K562 (cell line): ENCODE data around the gene TMEM185A. TPM values are rescaled to one million over a fixed set of nuclear protein-coding genes. Genes with fewer than 3 reads are reported as not detected.

Experiments used
- ATAC-seq: fragments of 200-7000 bp; cut with Tn5 transposase; 3 replicates; pipeline ENCODE4 v1.9.1; 2020; ENCODE audit warnings: moderate library complexity
- BruUV-seq: library from RNA; stranded (reverse); fragments of 400-500 nt; replicated peaks from 2 replicates; lab custom pipeline; 2021; lab: Mats Ljungman, UMichigan
- CTCF ChIA-PET: fragments of 300-600 bp; formaldehyde crosslinking; extraction: SDS; loops from one replicate; lab custom pipeline; 2021; ENCODE audit warnings: low intra/inter-chr PET ratio; lab: Yijun Ruan, JAX
- POLR2A ChIA-PET: fragments of 300-600, 350-650 bp; sonication (Branson Sonifier 250); formaldehyde crosslinking; extraction: SDS; loops from one replicate; lab custom pipeline; 2021; ENCODE audit warnings: antibody characterized with exemption, inconsistent platforms; lab: Yijun Ruan, JAX
- DNase-seq, 4 experiments: peaks; one replicate each; pipeline versions ENCODE4 v3.0.0 to v3.0.0-alpha.2; 2011 to 2018; ENCODE audit warnings: low spot score in 3 of 4, mixed read lengths in 3 of 4; ENCODE audit errors: extremely low read depth in 1 of 4
- FAIRE-seq: peaks from 2 replicates; lab custom pipeline; 2011; peaks lifted over from hg19 to GRCh38; lab: Jason Lieb, UNC
- H2AFZ ChIP-seq: 2 replicates; pipeline ENCODE4 v1.6.0; 2011; ENCODE audit warnings: low read depth, low read length, control low read depth, inconsistent platforms
- H3K27ac ChIP-seq: fragments of 200-600 bp; 3 replicates; pipeline ENCODE4 v1.8.0; 2011; ENCODE audit warnings: low read depth, mild to moderate bottlenecking, control low read depth, inconsistent platforms, low read length, moderate library complexity, mixed read lengths; ENCODE audit errors: extremely low read depth
- H3K27me3 ChIP-seq, 2 experiments: fragments of 300-600 bp in 1 of 2; 2 replicates in 1 of 2; 3 replicates in 1 of 2; pipeline versions ENCODE4 v1.6.0 to v1.8.0; 2011; ENCODE audit warnings: inconsistent platforms in 2 of 2, low read length in 2 of 2, mild to moderate bottlenecking in 1 of 2, mixed read lengths in 1 of 2, moderate library complexity in 1 of 2; ENCODE audit not compliant: control insufficient read depth in 2 of 2, insufficient read depth in 2 of 2
- H3K36me3 ChIP-seq: fragments of 300-600 bp; 3 replicates; pipeline ENCODE4 v1.8.0; 2011; ENCODE audit warnings: mild to moderate bottlenecking, low read length, inconsistent platforms; ENCODE audit not compliant: control insufficient read depth, insufficient read depth
- H3K4me1 ChIP-seq, 2 experiments: fragments of 200-600 bp in 1 of 2; replicated peaks in 1 of 2; 2 replicates in 1 of 2; 3 replicates in 1 of 2; pipeline versions ENCODE4 v1.5.1 to v1.8.0; 2011; ENCODE audit warnings: inconsistent platforms in 2 of 2, low read length in 2 of 2, mild to moderate bottlenecking in 1 of 2, mixed read lengths in 1 of 2, moderate library complexity in 1 of 2; ENCODE audit not compliant: control insufficient read depth in 2 of 2, insufficient read depth in 2 of 2
- H3K4me2 ChIP-seq: 2 replicates; pipeline ENCODE4 v1.6.1; 2011; ENCODE audit warnings: low read length, control low read depth, inconsistent platforms, mixed read lengths; ENCODE audit not compliant: insufficient read depth
- H3K4me3 ChIP-seq: fragments of 200-600 bp; sonication (generic), shearing (Covaris generic); 2 replicates; pipeline ENCODE4 v1.5.1; 2016; ENCODE audit warnings: control low read depth, inconsistent platforms
- H3K79me2 ChIP-seq: fragments of 200-600 bp; 3 replicates; pipeline ENCODE4 v1.8.0; 2011; ENCODE audit warnings: low read length, inconsistent platforms; ENCODE audit not compliant: control insufficient read depth, insufficient read depth
- H3K9ac ChIP-seq, 2 experiments: 2 replicates each; pipeline versions ENCODE4 v1.6.0 to v1.6.1; 2011; ENCODE audit warnings: low read depth in 2 of 2, low read length in 2 of 2, control low read depth in 1 of 2, inconsistent platforms in 1 of 2, mild to moderate bottlenecking in 1 of 2, mixed read lengths in 1 of 2; ENCODE audit not compliant: insufficient read depth in 1 of 2
- H3K9me1 ChIP-seq: one replicate; pipeline ENCODE4 v1.6.0; 2011; ENCODE audit warnings: inconsistent platforms, mild to moderate bottlenecking, low read length, moderate library complexity; ENCODE audit not compliant: control insufficient read depth, insufficient read depth
- H3K9me3 ChIP-seq: replicated peaks from 2 replicates; pipeline ENCODE4 v1.5.1; 2011; ENCODE audit warnings: low read depth, low read length, inconsistent platforms; ENCODE audit not compliant: control insufficient read depth, insufficient read depth
- H4K20me1 ChIP-seq: replicated peaks from 2 replicates; pipeline ENCODE4 v1.6.1; 2011; ENCODE audit warnings: low read length, inconsistent platforms, mixed read lengths; ENCODE audit not compliant: control insufficient read depth, insufficient read depth
- EHMT2 ChIP-seq: fragments of 450-650 bp; IDR thresholded peaks from 2 replicates; pipeline ENCODE4 v1.6.1; 2018; ENCODE audit warnings: antibody characterized with exemption
- FOXK1 ChIP-seq: sonication (generic); formaldehyde crosslinking; IDR thresholded peaks from 2 replicates; pipeline ENCODE4 v1.8.0; 2022; ENCODE audit warnings: missing genetic modification reagents, mild to moderate bottlenecking, borderline replicate concordance
- HMGN3 ChIP-seq: IDR thresholded peaks from 2 replicates; pipeline ENCODE4 v1.6.1; 2011; ENCODE audit warnings: borderline replicate concordance, low read depth, mild to moderate bottlenecking, mixed read lengths, low read length; ENCODE audit not compliant: insufficient read length; ENCODE audit errors: extremely low read depth
- IFI16 ChIP-seq: fragments of 250-450 bp; sonication (Bioruptor Pico); IDR thresholded peaks from 2 replicates; pipeline ENCODE4 v2.1.2; 2022; ENCODE audit warnings: mild to moderate bottlenecking, inconsistent platforms
- RBM34 ChIP-seq: fragments of 200-400 bp; formaldehyde crosslinking; IDR thresholded peaks from 2 replicates; pipeline ENCODE4 v1.6.1; 2018; ENCODE audit warnings: low read length, borderline replicate concordance; ENCODE audit not compliant: insufficient read depth
- SAFB ChIP-seq: fragments of 200-400 bp; formaldehyde crosslinking; IDR thresholded peaks from 2 replicates; pipeline ENCODE4 v1.6.1; 2017; ENCODE audit warnings: low read depth, low read length, borderline replicate concordance
- SMAD4 ChIP-seq: fragments of 250-450 bp; sonication (Bioruptor Pico); conservative IDR thresholded peaks from 2 replicates; pipeline ENCODE4 v1.8.0; 2021; ENCODE audit warnings: inconsistent platforms, mild to moderate bottlenecking, moderate library complexity
- TBP ChIP-seq: optimal IDR thresholded peaks from 2 replicates; pipeline ENCODE3; 2011; ENCODE audit warnings: low read depth, low read length, improper control_type of control experiment
- WGBS: fragments of 100-300 bp; shearing (Covaris generic); methylation state at CpG from one replicate; pipeline ENCODE4 v1.1.6; 2016; ENCODE audit warnings: low coverage, mixed read lengths; ENCODE audit not compliant: insufficient coverage; ENCODE audit errors: missing lambda C conversion rate; 5-methylcytosine and 5-hydroxymethylcytosine counted together
- in situ Hi-C: fragments of 300-500 bp; cut with MboI; formaldehyde crosslinking; loops from 4 replicates; pipeline ENCODE4 v1.15.0; 2018; ENCODE audit warnings: inconsistent platforms, mixed read lengths
- intact Hi-C: fragments of 100-400 bp; cut with micrococcal nuclease; formaldehyde crosslinking; loops from 2 replicates; pipeline ENCODE4 v1.14.2; 2022
- polyA plus RNA-seq, 8 experiments: library from polyadenylated mRNA; depleted of rRNA in 4 of 8; stranded (reverse) in 5 of 8; unstranded in 3 of 8; fragments of >200 nt; fragmentation: Nextera tagmentation in 2 of 8; fragmentation: Illumina TruSeq in 1 of 8; extraction: Ambion mirVana in 2 of 8; extraction: Trizol in 1 of 8; gene quantifications; 2 replicates each; pipeline versions ENCODE4 v1.2.1 to v1.2.3, GENCODE V29; 2011 to 2014; ENCODE audit warnings: inconsistent platforms in 1 of 8, missing spikeins in 1 of 8
- total RNA-seq, 7 experiments: library from RNA; depleted of rRNA in 6 of 7; stranded (reverse); fragments of >200 nt in 6 of 7; fragmentation: Illumina TruSeq in 2 of 7; extraction: Trizol in 2 of 7; gene quantifications; 2 replicates each; pipeline versions ENCODE4 v1.2.1 to v1.2.3, GENCODE V29; 2011 to 2021; ENCODE audit warnings: low replicate concordance in 1 of 7
- TF ChIP-seq, protein P1 (sequence below): fragments of 250-450 bp; sonication (Bioruptor Pico); IDR thresholded peaks from 2 replicates; pipeline ENCODE4 v1.4.0; 2020; ENCODE audit warnings: mild to moderate bottlenecking, moderate library complexity
- TF ChIP-seq, protein P2 (sequence below): fragments of 250-450 bp; sonication (Bioruptor Pico); IDR thresholded peaks from 2 replicates; pipeline ENCODE4 v1.5.1; 2021; ENCODE audit warnings: mild to moderate bottlenecking
- TF ChIP-seq, protein P3 (sequence below): fragments of 450-650 bp; formaldehyde crosslinking; IDR thresholded peaks from 2 replicates; pipeline ENCODE4 v1.4.0; 2020; ENCODE audit warnings: mild to moderate bottlenecking, moderate library complexity
- TF ChIP-seq, protein P4 (sequence below): fragments of 450-650 bp; IDR thresholded peaks from 2 replicates; pipeline ENCODE4 v1.6.1; 2018; ENCODE audit warnings: mild to moderate bottlenecking, low read depth; ENCODE audit not compliant: partially characterized antibody

TMEM185A gene
- total and polyA plus RNA-seq, 9 of the 15 experiments (the other 6 are each of a cell fraction or from before 2014, with no cell fraction given): 0.97 to 13.7 (median 5.4) TPM

DNA sequence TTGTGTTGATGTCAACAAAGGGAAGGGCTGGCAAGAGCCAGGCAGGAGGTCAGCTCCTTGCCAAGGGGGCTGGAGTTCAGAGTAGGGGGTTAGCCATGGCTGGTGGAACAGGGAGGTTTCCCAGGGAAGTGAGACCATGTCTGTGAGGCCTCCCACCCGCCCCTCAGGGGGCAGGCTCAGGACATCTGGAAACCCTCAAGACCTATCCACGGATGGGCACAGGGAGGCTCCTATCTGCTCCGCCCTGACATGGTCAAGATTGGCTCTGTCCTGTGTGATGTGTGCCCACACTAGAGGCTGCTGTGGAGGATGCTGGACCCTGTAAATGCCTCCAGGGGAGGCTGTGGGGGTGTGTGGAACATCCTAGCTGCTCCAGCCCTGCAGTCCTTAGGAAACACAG lies 8.0 kb upstream of the TMEM185A start:
- Histone ChIP-seq H3K4me2 (no peak overlapping the region), H3K27me3 (peaks cover 0 to 7% of the 10 kb centered on the region in 2 experiments; a peak in 1 of 5 replicates), H2AFZ (no peak overlapping the region), H3K4me3 (no peak overlapping the region), H3K36me3 (no peaks in the 10 kb centered on the region), H3K9ac (no peak overlapping the region), H3K4me1 (no peaks in the 10 kb centered on the region), H3K9me3 (no peaks in the 10 kb centered on the region)
- in situ Hi-C loops: loop anchor here (25.0 kb wide), 1 partner anchor 127 kb away; the partner anchor contains the start of gene IDS
- POLR2A ChIA-PET: no interaction called here
- no TSS peak for BruUV-seq
- TF ChIP-seq SMAD4 (no peak), FOXK1 (CRISPR knock-in tag) (no peak), IFI16 (CRISPR knock-in tag) (no peak), EHMT2 (no peak), SAFB (no peak), HMGN3 (no peak), TBP (no peak), RBM34 (no peak)
- TF ChIP-seq, protein P1, sequence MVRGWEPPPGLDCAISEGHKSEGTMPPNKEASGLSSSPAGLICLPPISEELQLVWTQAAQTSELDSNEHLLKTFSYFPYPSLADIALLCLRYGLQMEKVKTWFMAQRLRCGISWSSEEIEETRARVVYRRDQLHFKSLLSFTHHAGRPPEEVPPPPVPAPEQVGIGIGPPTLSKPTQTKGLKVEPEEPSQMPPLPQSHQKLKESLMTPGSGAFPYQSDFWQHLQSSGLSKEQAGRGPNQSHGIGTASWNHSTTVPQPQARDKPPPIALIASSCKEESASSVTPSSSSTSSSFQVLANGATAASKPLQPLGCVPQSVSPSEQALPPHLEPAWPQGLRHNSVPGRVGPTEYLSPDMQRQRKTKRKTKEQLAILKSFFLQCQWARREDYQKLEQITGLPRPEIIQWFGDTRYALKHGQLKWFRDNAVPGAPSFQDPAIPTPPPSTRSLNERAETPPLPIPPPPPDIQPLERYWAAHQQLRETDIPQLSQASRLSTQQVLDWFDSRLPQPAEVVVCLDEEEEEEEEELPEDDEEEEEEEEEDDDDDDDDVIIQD (CRISPR knock-in tag): no peak
- TF ChIP-seq, protein P2, sequence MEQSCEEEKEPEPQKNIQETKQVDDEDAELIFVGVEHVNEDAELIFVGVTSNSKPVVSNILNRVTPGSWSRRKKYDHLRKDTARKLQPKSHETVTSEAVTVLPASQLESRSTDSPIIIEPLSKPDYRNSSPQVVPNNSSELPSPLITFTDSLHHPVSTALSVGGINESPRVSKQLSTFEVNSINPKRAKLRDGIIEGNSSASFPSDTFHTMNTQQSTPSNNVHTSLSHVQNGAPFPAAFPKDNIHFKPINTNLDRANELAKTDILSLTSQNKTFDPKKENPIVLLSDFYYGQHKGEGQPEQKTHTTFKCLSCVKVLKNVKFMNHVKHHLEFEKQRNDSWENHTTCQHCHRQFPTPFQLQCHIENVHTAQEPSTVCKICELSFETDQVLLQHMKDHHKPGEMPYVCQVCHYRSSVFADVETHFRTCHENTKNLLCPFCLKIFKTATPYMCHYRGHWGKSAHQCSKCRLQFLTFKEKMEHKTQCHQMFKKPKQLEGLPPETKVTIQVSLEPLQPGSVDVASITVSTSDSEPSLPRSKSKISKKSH (CRISPR knock-in tag): no peak
- TF ChIP-seq, protein P3, sequence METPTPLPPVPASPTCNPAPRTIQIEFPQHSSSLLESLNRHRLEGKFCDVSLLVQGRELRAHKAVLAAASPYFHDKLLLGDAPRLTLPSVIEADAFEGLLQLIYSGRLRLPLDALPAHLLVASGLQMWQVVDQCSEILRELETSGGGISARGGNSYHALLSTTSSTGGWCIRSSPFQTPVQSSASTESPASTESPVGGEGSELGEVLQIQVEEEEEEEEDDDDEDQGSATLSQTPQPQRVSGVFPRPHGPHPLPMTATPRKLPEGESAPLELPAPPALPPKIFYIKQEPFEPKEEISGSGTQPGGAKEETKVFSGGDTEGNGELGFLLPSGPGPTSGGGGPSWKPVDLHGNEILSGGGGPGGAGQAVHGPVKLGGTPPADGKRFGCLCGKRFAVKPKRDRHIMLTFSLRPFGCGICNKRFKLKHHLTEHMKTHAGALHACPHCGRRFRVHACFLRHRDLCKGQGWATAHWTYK (CRISPR knock-in tag): no peak
- TF ChIP-seq, protein P4, sequence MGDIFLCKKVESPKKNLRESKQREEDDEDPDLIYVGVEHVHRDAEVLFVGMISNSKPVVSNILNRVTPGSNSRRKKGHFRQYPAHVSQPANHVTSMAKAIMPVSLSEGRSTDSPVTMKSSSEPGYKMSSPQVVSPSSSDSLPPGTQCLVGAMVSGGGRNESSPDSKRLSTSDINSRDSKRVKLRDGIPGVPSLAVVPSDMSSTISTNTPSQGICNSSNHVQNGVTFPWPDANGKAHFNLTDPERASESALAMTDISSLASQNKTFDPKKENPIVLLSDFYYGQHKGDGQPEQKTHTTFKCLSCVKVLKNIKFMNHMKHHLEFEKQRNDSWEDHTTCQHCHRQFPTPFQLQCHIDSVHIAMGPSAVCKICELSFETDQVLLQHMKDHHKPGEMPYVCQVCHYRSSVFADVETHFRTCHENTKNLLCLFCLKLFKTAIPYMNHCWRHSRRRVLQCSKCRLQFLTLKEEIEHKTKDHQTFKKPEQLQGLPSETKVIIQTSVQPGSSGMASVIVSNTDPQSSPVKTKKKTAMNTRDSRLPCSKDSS: no peak
- TF ChIP-seq, all 486 proteins: peak for 0
- ATAC-seq: no peak
- Histone ChIP-seq H3K79me2 (no peaks in the 10 kb centered on the region), H3K9me1 (no peaks in the 10 kb centered on the region), H3K27ac (no peak overlapping the region), H4K20me1 (no peaks in the 10 kb centered on the region)
- 0% methylated on average over 2 of the region's 3 CpGs for WGBS
- intact Hi-C loops: no loop called here
- CTCF ChIA-PET: no interaction called here
- no peak for FAIRE-seq
- no peak for DNase-seq
